ENCODE results near the gene TMEM185A. TPM values are rescaled to one million over a fixed set of nuclear protein-coding genes. Genes with fewer than 3 reads are reported as not detected.
"Not testable (repeated sequence)": the region's sequence is repeated elsewhere in the genome, so short reads cannot be mapped to it uniquely, and the experiment has no call there.

TMEM185A gene
- polyA plus RNA-seq, 1 donor from 2014 or later = 36.5 TPM

GRCh38 chrX:149549701-149550100, 81.9 kb downstream of the TMEM185A start, which contains the start of gene HSFX3:
HSFX3 (minus strand) TSS chrX:149549924; CDS start chrX:149549852, 72 bp downstream.
- H3F3A ChIP-seq (ENCODE audit: insufficient read depth, low read length, poor library complexity, severe bottlenecking); H3K27ac ChIP-seq (ENCODE audit: low read length); H3K4me2 ChIP-seq (ENCODE audit: low read length); H3K79me2 ChIP-seq (replicated peaks; ENCODE audit: insufficient read depth, low read length); H4K20me1 ChIP-seq (ENCODE audit: insufficient read depth); H3K9me3 ChIP-seq (ENCODE audit: low read length); H3K36me3 ChIP-seq (ENCODE audit: insufficient read depth, low read length); H3K9ac ChIP-seq (ENCODE audit: low read length); H3K4me3 ChIP-seq (ENCODE audit: low read length); H2AFZ ChIP-seq (ENCODE audit: low read depth, low read length); H3K9me2 ChIP-seq (ENCODE audit: insufficient read depth, low read length); H3K27me3 ChIP-seq (ENCODE audit: insufficient read depth, low read depth, low read length): not testable (repeated sequence)

DNA sequence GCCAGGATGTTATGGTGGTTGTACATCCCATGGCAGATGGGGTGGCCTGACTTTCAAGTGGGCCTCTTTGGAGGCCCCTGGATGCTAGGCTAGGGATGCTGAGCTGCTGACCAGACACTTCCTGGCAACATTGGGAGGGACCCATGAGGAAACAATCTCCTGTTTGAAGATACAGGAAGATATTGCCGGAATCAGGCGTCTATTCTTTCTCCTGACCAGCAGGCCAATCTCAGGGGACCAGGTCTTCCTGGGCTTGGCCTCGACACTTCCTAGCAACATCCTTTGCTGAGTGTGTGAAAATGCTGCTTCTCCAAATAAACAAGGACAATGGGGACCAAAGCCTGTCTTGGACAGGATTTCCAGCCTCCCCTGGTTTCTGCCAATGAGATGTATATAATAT, 83.8 kb downstream of the TMEM185A start:
- H3K4me3 ChIP-seq (ENCODE audit: low read length); H3K9me3 ChIP-seq (ENCODE audit: low read length); H3K79me2 ChIP-seq (replicated peaks; ENCODE audit: insufficient read depth, low read length); H2AFZ ChIP-seq (ENCODE audit: low read depth, low read length); H3K4me2 ChIP-seq (ENCODE audit: low read length); H3F3A ChIP-seq (ENCODE audit: insufficient read depth, low read length, poor library complexity, severe bottlenecking); H3K9ac ChIP-seq (ENCODE audit: low read length); H3K36me3 ChIP-seq (ENCODE audit: insufficient read depth, low read length); H3K27me3 ChIP-seq (ENCODE audit: insufficient read depth, low read depth, low read length); H3K27ac ChIP-seq (ENCODE audit: low read length); H4K20me1 ChIP-seq (ENCODE audit: insufficient read depth); H3K9me2 ChIP-seq (ENCODE audit: insufficient read depth, low read length): not testable (repeated sequence)

DNA sequence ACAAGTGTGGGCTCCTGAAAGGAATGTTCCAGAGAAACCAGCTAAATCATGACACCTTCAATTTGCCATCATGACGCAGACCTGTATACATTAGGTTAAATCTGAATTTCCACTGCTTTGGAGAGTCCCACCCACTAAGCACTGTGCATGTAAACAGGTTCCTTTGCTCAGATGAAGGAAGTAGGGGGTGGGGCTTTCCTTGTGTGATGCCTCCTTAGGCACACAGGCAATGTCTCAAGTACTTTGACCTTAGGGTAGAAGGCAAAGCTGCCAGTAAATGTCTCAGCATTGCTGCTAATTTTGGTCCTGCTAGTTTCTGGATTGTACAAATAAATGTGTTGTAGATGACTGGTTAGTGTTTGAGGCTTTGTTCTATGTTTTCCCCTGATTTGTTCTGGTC, 84.6 kb downstream of the TMEM185A start:
- not testable (repeated sequence) for H3K9me3 ChIP-seq (ENCODE audit: low read length); H3K79me2 ChIP-seq (replicated peaks; ENCODE audit: insufficient read depth, low read length); H3K4me3 ChIP-seq (ENCODE audit: low read length); H4K20me1 ChIP-seq (ENCODE audit: insufficient read depth); H3K36me3 ChIP-seq (ENCODE audit: insufficient read depth, low read length); H3K9me2 ChIP-seq (ENCODE audit: insufficient read depth, low read length); H3F3A ChIP-seq (ENCODE audit: insufficient read depth, low read length, poor library complexity, severe bottlenecking); H3K9ac ChIP-seq (ENCODE audit: low read length); H3K27ac ChIP-seq (ENCODE audit: low read length); H2AFZ ChIP-seq (ENCODE audit: low read depth, low read length); H3K27me3 ChIP-seq (ENCODE audit: insufficient read depth, low read depth, low read length); H3K4me2 ChIP-seq (ENCODE audit: low read length)

Other genes with a start within 250 kb of the TMEM185A start
- gene IDS, start 126.5 kb downstream of the TMEM185A start, polyA plus RNA-seq = 52.0 and 65.0 TPM in 2 replicates
- gene EOLA1, start 90.8 kb downstream of the TMEM185A start, polyA plus RNA-seq = 31.1 and 51.9 TPM in 2 replicates
- gene HSFX3, start 81.9 kb downstream of the TMEM185A start, polyA plus RNA-seq = not detected in 2 replicates
- gene MAGEA9B, start 44.3 kb downstream of the TMEM185A start, polyA plus RNA-seq = not detected in 2 replicates
- gene HSFX2, start 36.5 kb downstream of the TMEM185A start, polyA plus RNA-seq = 1.3 TPM in 1 of 2 replicates, not detected in the other
- not detected in 2 replicates for gene MAGEA11, start 80.3 kb upstream of the TMEM185A start, polyA plus RNA-seq
- 0.57 and 1.3 TPM in 2 replicates for gene HSFX1, start 142.3 kb upstream of the TMEM185A start, polyA plus RNA-seq
- gene MAGEA9, start 150.1 kb upstream of the TMEM185A start, polyA plus RNA-seq = not detected in 2 replicates
- not detected in 2 replicates for gene MAGEA8, start 249.4 kb upstream of the TMEM185A start, polyA plus RNA-seq

Measured in neural cell (in vitro differentiated cells).